Stimulated activated CD4-positive, alpha-beta T cell treated with anti-CD3 and anti-CD28 coated beads, Interleukin-15, amount 100 ng/mL, for 48 hours (primary cell): ENCODE data around the gene DIAPH1.

Experiments used
- DNase-seq, 2 donors: peaks; one replicate each; pipeline ENCODE4 v3.0.0-alpha.2; 2020; ENCODE audit warnings: low read depth in 2 of 2

The DIAPH1 gene

DNA sequence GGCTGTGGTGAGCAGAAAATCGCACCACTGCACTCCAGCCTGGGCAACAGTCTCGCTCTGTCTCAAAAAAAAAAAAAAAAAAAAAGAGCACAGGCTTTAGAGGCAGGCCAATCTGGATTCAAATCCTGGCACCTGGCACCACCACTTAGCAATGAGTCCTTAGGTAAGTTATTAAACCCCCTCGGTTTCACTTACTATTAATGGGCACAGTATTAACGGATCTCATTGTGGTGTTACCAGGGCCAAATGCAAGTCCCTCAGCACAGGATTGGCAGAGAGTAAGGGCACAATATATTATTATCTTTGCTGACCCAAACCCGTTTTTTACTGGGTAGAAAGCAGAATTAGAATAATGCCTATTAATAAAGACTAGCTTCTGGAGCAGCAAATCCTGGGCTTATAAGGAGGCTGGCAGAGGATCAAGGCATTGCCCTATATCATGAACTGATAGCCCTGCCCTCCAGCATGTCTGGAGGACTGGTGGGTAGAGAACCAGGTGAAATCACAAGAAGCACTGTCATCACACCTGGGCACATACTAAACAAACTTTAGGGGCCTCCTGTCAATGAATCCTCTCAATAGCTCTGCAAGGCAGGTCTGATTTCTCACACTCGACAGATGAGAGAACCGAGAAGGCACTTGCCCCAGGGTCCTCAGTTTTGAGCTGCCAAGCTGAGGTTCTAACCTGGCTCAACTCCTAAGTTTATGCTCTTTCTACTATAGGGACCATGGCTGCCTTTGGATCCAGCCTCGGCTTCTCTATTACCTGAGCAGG is 112.2 kb downstream of the DIAPH1 start:
- no peak for DNase-seq

GRCh38 chr5:141504216-141504615 is 114.6 kb downstream of the DIAPH1 start:
- DNase-seq = no peak

- DNase-seq = no peak
These were observed 115.1 kb downstream of the DIAPH1 start for GRCh38 chr5:141503681-141504080.

DNA sequence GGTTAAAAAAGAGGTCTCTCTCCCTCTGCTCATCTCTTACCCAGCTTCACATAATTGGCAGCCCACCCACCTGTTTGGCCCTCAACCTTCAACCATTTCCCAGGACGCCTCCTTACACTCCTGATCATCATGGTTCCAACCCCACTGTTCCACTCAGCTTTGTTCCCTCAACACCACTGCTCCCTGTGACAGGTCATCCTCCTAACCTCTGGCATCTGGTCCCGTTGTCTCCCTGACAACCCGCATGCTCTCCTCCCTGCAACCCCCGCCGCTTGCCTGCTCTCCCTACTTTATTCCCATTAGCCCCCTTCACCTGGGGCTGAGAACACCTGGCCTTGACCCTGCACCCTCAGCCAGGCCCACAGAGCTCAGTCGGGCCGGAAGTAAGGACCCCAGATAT is 117.0 kb downstream of the DIAPH1 start:
- DNase-seq = no peak

DNA sequence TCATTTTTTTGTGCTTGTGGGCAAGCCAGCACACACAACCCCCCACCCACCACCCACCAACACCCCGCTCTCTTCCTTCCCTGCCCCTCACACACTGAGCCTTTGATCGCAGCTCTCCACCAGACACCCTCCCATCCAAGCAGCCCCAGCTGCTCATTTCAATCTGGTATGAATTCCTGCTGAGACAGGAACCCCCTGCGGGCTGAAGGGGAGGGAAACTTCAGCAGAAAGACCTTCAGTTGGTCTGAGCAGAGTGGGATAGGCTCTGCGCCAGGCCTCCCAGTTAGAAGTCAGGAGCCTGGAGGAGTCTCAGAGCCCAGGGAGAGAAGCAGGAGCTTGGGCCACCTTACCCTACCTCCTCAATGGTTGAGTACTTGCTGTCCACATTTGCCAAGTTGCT is 122.8 kb downstream of the DIAPH1 start:
- no peak for DNase-seq

GRCh38 chr5:141495453-141495811 is 123.4 kb downstream of the DIAPH1 start:
- DNase-seq = no peak

DNA sequence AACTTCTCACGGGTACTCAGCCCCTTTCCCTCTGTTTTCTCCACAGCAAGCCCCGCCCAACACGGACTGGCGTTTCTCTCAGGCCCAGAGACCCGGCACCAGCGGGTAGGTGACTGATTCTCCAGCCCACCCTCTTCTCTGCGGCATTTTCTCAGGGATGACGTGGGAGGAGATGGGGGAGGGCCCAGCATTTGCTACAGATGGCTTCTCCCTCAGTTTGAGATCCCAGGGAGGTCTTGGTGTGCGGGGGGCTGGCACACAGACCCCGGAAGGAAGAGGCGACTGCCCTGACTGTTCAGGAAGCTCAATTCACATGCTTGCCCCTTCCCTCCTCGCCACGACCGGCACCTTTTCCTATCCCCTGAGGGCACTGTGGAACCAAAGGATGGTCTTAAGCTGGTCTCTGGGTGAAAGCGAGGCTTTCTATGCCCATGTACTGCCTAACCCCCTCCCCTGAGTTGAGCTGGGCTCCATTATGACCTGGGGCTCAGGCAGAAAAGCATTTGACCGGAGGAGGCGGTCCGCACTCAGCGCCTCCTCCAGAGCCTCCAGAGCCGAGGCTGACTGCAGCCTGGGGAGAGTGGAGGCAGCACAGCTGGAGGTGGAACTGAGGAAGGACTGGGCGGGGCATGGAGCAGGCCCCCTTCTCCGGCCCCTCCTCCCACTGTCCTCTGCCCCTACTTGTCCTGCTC is 123.9 kb downstream of the DIAPH1 start:
- DNase-seq = no peak

GRCh38 chr5:141493500-141494422 is 125.0 kb downstream of the DIAPH1 start:
- DNase-seq = no peak

GRCh38 chr5:141492168-141492885 is 126.5 kb downstream of the DIAPH1 start:
- DNase-seq = no peak

- DNase-seq = no peak
These were observed 127.3 kb downstream of the DIAPH1 start for GRCh38 chr5:141491323-141492167.

- DNase-seq = no peak
These were observed 128.0 kb downstream of the DIAPH1 start for GRCh38 chr5:141490771-141491170.

- DNase-seq = no peak
These were observed 128.5 kb downstream of the DIAPH1 start for GRCh38 chr5:141490271-141490670.

DNA sequence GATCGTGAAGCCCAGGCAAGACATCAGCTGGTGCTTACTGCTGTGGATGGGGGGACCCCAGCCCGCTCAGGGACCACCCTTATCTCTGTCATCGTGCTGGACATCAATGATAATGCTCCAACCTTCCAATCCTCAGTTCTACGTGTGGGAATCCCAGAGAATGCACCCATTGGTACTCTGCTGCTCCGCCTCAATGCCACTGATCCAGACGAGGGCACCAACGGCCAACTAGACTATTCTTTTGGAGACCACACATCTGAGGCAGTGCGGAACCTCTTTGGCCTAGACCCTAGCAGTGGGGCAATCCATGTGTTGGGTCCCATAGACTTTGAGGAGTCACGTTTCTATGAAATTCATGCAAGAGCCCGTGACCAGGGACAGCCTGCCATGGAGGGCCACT is 129.0 kb downstream of the DIAPH1 start:
- no peak for DNase-seq

DNA sequence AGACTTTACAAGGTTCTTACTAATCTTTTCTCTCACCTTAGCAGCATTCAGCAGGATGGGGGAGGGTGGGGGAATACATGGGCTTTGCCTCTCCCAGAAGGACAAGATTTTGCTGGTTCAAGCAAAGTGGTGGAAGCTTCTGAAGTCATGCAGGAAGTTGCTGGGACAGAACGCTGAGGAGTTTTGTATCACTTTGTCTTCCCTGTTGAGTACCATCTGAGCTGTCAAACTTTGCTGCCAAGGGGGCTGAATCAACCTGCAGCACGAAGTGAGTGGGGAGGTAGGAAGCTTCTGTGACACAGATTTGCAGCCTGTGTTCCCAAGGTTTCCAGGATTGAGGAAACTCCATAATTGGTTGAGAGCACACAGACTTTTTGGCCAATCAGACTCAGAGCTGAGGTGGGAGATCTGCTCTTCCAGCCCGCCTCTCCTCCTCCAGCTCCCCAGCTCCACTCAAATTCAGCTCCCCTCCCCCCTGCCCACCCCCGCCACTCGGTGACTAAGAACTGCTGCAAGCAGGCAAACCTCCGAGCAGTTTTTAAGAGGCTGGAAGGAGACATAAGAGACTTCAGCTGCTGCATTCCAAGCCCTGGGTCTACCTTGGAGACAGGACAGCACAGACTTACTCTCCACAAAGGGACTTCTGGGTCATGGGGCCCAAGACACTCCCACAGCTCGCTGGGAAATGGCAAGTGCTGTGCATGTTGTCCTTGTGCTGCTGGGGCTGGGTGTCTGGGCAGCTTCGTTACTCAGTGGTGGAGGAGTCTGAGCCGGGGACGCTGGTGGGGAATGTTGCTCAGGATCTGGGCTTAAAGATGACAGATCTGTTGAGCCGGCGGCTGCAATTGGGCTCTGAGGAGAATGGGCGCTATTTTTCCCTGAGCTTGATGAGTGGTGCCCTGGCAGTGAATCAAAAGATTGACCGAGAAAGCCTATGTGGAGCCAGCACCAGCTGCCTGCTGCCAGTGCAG is 129.9 kb downstream of the DIAPH1 start, which contains the start of gene PCDHGC5:
Gene PCDHGC5, plus strand, starts transcription at position 491 of the 971 bp plus-strand sequence. Its CDS starts 160 bp downstream, at position 651.
- DNase-seq = no peak

DNA sequence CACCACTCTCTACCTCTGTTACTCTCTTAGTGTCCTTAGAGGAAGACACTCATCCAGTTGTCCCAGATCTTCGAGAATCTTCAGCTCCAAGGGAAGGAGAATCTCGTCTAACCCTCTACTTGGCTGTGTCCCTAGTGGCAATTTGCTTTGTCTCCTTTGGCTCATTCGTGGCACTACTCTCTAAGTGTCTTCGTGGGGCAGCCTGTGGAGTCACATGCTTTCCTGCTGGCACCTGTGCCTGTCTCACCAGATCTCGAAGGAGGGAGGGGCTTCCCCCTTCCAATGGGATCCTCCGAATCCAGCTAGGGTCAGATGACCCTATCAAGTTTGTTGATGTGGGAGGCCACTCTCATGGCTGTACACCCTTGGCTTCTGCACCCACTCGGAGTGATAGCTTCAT is 131.7 kb downstream of the DIAPH1 start:
- DNase-seq = no peak

- DNase-seq = no peak
These were observed 132.7 kb downstream of the DIAPH1 start for GRCh38 chr5:141486091-141486490.

DNA sequence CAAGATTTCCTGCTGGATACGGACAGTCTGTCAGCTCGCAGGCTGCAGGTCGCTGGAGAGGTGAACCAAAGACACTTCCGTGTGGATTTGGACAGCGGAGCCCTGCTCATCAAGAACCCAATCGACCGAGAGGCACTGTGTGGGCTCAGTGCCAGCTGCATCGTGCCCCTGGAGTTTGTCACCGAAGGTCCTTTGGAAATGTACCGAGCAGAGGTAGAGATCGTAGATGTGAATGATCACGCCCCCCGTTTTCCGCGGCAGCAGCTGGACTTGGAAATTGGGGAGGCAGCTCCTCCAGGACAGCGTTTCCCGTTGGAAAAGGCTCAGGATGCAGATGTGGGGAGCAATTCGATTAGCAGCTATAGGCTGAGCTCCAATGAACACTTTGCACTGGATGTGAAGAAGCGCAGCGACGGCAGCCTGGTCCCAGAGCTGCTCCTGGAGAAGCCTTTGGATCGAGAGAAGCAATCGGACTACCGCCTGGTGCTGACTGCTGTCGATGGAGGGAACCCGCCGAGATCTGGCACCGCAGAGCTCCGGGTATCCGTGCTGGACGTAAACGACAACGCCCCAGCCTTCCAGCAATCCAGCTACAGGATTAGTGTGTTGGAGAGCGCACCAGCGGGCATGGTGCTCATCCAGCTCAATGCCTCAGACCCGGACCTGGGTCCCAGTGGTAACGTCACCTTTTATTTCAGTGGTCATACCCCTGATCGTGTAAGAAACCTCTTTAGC is 133.3 kb downstream of the DIAPH1 start:
- DNase-seq = no peak

DNA sequence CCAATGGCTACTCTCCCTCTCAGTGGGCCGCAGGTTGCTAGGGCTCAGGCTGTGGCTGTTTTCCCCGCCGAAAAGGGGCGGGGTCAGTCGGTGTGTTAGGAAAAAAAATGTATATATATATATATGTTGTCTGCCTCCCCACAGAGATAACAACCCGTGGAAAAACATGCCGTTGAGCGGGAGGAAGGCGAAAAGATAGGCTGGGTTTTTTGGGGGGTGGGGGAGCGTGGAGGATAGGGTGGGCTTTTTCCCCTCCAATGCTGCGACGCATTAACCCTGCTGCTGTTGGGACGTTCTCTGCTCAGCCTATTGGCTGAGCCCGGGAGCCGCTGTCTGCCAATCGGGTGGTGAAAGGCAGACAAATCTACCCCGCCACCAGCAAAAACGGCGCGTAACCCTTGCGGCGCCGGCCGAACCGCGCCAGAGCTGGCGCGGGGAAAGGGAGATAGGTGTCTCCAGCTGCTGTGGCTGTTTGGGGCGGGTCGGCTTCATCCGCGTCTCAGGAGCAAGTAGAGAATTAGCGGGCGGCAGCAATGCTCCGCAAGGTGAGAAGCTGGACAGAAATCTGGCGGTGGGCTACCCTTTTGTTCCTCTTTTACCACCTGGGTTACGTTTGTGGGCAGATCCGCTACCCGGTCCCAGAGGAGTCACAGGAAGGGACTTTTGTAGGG is 134.0 kb downstream of the DIAPH1 start, which contains the start of gene PCDHGC4:
Gene PCDHGC4, plus strand, starts transcription at position 390 of the 671 bp plus-strand sequence. Its CDS starts 144 bp downstream, at position 534.
- DNase-seq = no peak
